ENCODE data around the gene GSTT2B.
"Not testable (repeated sequence)": the region's sequence is repeated elsewhere in the genome, so short reads cannot be mapped to it uniquely, and the experiment has no call there.

The GSTT2B gene

DNA sequence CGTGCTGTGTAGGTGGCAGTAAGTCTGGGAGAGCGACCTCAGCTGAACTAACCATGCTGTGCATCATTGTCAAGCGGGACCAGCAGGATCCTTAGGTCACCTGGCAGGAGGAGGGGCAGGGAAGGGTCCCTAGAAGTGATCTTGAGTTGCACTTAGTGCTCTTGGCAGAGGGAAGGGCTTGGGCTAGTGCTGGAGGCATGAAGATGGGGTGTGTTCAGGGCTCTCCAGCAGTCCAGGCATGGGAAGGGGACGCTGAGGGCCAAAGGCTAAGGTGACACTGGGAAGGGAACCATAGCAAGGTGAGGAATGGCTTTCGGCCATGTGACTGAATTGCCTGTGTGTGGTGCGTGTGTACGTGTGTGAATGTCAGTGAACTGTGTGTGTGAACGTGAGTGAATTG, 25.1 kb upstream of the GSTT2B start:
- DNase-seq, result not testable (repeated sequence)

GRCh38 chr22:23984430-23984829, 23.4 kb upstream of the GSTT2B start:
- DNase-seq, result peak in 9 of 58 donors; percentile 8 to 32 (median 13)

DNA sequence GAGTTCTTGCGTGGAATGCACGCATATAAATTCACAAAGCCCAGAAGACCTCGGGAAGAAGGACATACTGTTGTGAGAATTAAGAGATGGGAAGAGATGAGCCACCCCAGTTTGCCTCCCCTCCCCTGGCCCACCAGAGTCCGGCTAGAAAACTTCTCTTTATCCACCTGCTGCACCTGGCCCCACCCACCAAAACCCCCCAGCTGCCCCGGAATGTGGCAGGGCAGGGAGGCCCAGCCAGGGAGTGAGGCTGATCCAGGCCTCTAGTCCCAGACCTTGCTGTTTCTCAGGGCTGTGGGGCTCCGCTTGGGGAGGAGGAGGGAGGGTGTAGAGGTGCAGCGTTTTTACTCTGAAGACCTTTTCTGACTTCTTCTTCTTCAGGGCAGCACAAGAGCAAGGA, 19.6 kb upstream of the GSTT2B start:
- DNase-seq, result not testable (repeated sequence)

DNA sequence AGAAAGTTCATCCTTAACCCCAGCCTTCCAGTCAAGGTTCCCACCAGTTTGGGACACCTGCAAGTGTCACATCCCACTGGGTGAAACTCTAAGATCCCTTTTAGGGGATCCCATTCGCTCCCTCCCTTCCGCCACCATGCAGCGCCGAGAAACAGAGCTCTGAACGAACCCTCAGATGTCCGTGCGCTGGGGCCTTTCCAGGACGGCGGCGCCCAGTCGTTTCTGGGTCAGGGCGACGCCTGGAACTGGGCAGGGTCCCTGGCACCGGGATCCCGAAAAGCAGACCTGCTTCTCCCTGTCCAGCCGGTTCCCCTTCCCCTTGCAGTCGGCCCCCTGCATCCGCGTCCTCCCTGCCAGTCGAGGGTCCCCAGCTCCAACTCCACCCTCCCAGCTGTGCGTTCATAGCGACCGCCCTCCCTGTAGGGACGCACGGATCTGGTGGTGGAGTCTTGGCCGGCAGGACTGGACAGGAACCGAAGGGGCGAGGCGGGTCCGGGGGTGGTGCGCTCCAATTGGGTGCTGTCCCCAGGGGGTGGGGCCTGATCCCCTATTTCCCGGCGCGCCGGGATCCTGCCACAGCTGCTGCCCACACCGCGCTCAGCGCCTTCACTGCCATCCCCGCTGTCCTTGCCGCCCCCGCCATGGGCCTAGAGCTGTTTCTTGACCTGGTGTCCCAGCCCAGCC, 18.7 kb upstream of the GSTT2B start, which contains the start of gene GSTT2:
GSTT2 (plus strand) TSS at position 578 of the 684 bp plus-strand sequence.
- not testable (repeated sequence) for DNase-seq

- DNase-seq, result not testable (repeated sequence)
Measured at GRCh38 chr22:23977304-23977703, 16.3 kb upstream of the GSTT2B start.

DNA sequence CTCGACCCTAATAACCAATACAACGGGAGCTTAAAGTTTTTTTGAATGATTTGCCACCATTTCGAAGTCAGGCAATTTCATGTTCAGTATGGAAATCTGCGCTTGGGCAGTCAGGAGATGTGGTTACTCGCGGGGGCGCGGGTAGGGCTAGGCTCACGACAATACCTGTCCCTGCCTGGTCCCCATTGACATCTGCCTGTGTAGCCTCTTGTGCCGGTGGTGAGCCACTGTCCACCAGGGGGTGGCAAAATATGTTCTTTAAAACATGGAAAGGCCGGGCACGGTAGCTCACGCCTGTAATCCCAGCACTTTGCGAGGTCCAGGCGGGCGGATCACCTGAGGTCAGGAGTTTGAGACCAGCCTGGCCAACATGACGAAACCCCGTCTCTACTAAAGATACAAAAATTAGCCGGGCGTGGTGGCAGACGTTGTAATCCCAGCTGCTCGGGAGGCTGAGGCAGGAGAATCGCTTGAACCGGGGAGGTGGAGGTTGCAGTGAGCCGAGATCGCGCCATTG, 13.9 kb upstream of the GSTT2B start:
- DNase-seq, result not testable (repeated sequence)

- DNase-seq, result not testable (repeated sequence)
Measured at GRCh38 chr22:23974345-23974744, 13.3 kb upstream of the GSTT2B start, which contains the start of gene DDT. DDT (minus strand) TSS chr22:23974441; CDS start chr22:23974414, 27 bp downstream.

GRCh38 chr22:23971927-23972326, 10.9 kb upstream of the GSTT2B start:
- DNase-seq, result not testable (repeated sequence)

DNA sequence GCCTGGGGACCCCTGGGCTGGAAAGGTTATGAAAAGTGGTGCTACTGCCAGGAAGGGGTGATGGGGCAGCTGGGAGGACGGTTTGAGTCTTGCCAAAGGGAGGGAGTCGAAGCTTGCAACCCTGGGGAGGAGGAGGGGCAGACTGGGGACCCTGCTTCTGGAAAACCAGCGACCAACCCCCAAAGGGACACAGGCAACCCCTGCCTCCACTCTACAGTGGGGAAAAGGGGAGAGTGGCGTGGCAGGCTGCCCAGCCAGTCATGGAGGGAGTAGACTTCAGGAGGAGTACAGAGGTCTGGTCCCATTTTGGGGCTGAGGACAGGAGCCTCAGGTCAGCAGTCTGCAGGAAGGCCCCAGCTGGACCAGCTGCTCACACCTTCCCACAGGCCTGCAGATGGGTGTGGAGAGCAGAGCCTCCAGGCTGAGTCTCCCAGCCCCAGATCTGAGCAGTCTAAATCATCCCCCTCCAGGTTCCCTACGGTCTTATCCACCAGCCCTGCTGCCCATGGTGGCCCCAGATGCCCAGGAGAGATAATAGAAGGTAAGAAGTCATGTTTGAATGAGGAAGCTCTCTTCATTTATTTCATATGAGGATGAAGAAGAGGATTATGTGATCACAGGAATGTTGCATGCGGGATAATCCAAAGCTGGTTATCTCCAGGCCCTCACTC, 10.0 kb upstream of the GSTT2B start:
- no peak for DNase-seq

DNA sequence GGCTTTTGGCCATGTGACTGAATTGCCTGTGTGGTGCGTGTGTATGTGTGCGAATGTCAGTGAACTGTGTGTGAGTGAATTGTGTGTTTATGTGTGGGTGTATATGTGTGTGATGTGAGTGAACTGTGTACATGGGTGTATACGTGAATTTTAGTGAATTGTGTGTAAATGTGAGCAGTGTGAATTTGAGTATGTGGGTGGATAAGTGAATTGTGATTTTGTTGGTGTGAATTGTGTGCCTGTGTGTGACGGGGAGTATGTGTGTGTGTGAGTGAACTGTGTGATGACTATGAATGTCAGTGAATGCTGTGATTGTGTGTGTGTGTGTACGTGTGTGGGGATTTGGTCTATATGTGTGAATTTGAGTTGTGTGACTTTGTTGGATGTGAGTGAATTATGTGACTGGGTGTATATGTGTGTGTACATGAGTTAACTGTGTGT, 9.2 kb upstream of the GSTT2B start:
- no peak for DNase-seq

DNA sequence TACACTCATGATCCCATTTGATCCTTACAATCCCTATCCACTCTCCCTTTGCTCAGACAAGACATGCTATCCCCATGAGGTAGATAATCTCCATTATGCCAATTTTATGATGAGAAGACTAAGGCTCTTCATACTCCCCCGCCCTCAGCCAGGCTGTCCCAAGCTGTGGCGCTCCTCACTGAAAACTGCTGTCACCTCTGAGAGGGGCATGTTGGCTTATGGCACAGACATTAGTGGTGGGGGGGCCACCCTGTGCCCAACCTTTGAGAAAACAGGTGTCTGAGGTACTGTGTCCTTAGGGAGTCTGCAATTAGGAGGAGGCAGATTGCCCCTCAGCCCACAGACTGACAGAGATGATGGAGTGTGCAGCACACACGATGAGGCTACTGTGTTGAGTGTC, 8.1 kb upstream of the GSTT2B start:
- no peak for DNase-seq

DNA sequence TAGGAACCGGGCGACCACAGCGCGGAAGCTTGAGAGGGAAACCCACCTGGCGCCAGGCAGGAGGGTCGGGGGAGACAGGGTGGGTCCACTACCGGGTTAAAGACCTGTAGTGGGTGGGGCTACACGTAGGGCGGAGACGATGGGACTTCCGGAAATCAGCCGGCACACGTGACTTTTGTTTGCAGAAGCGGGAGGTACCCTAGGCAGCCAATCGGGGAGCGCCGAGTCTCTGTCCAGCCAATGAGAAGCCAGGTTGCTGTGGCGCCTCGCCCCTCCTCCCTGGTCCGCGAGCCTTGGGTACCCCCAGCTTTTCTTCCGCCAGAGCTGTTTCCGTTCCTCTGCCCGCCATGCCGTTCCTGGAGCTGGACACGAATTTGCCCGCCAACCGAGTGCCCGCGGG, 5.6 kb upstream of the GSTT2B start, which contains the start of gene DDTL:
DDTL (plus strand) TSS at position 321 of the 400 bp plus-strand sequence; CDS start at position 348, 27 bp downstream.
- DNase-seq, result not testable (repeated sequence)

DNA sequence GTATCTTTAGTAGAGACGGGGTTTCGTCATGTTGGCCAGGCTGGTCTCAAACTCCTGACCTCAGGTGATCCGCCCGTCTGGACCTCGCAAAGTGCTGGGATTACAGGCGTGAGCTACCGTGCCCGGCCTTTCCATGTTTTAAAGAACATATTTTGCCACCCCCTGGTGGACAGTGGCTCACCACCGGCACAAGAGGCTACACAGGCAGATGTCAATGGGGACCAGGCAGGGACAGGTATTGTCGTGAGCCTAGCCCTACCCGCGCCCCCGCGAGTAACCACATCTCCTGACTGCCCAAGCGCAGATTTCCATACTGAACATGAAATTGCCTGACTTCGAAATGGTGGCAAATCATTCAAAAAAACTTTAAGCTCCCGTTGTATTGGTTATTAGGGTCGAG, 5.1 kb upstream of the GSTT2B start:
- not testable (repeated sequence) for DNase-seq

- DNase-seq, result peak in 54 of 58 donors; percentile 6 to 85 (median 60)
Measured at GRCh38 chr22:23956301-23956900, 4.6 kb downstream of the GSTT2B start.

- not testable (repeated sequence) for DNase-seq
Measured at GRCh38 chr22:23955886-23956285, 5.1 kb downstream of the GSTT2B start.

DNA sequence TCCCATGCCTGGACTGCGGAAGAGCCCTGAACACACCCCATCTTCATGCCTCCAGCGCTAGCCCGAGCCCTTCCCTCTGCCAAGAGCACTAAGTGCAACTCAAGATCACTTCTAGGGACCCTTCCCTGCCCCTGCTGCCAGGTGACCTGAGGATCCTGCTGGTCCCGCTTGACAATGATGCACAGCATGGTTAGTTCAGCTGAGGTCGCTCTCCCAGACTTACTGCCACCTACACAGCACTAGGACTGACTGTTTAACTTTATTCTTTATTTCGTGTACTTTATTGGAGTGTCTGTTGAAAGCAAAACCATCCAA, 6.0 kb downstream of the GSTT2B start:
- DNase-seq, result not testable (repeated sequence)

GRCh38 chr22:23954193-23954990, 6.6 kb downstream of the GSTT2B start:
- DNase-seq, result not testable (repeated sequence)

GRCh38 chr22:23953485-23953884, 7.5 kb downstream of the GSTT2B start:
- not testable (repeated sequence) for DNase-seq

- DNase-seq, result not testable (repeated sequence)
Measured at GRCh38 chr22:23952794-23953405, 8.1 kb downstream of the GSTT2B start.

GRCh38 chr22:23951383-23951782, 9.6 kb downstream of the GSTT2B start:
- not testable (repeated sequence) for DNase-seq

- not testable (repeated sequence) for DNase-seq
Measured at GRCh38 chr22:23949764-23950163, 11.2 kb downstream of the GSTT2B start.

All from anterior cingulate cortex (tissue), 58 donors.